IMR-90 (cell line): ENCODE measurements around the gene NDUFS7. TPM values are rescaled to one million over a fixed set of nuclear protein-coding genes. Genes with fewer than 3 reads are reported as not detected.

ENCODE experiments used
- ATAC-seq: fragments of 200-7000 bp; cut with Tn5 transposase; 2 replicates; pipeline ENCODE4 v1.9.1; 2020; ENCODE audit warnings: low read depth, mild to moderate bottlenecking, moderate library complexity
- BruUV-seq: library from RNA; stranded (reverse); fragments of 400-500 nt; replicated peaks from 2 replicates; lab custom pipeline; 2021; lab: Mats Ljungman, UMichigan
- CTCF ChIA-PET: fragments of 300-600 bp; formaldehyde crosslinking; extraction: SDS; loops from one replicate; lab custom pipeline; 2021; ENCODE audit warnings: antibody characterized with exemption; lab: Yijun Ruan, JAX
- POLR2A ChIA-PET: fragments of 300-600 bp; sonication (Branson Sonifier 250); formaldehyde crosslinking; loops from one replicate; lab custom pipeline; 2022; ENCODE audit warnings: antibody characterized with exemption; ENCODE audit not compliant: unreplicated experiment; lab: Charles Lee
- DNase-seq: peaks from one replicate; pipeline ENCODE4 v3.0.0; 2013
- H2AFZ ChIP-seq: replicated peaks from 2 replicates; pipeline ENCODE3; 2013; ENCODE audit warnings: low read length, mild to moderate bottlenecking; ENCODE audit not compliant: poor library complexity
- H2AK5ac ChIP-seq: 2 replicates; pipeline ENCODE4 v1.6.1; 2013; ENCODE audit warnings: low read depth, low read length, inconsistent platforms
- H2AK9ac ChIP-seq: replicated peaks from 2 replicates; pipeline ENCODE3; 2013; ENCODE audit warnings: mild to moderate bottlenecking, low read depth, low read length, moderate library complexity; ENCODE audit not compliant: poor library complexity
- H2BK120ac ChIP-seq: 2 replicates; pipeline ENCODE4 v1.6.1; 2013; ENCODE audit warnings: low read depth, low read length, inconsistent platforms
- H2BK15ac ChIP-seq: 3 replicates; pipeline ENCODE4 v1.6.1; 2013; ENCODE audit warnings: low read depth, low read length, inconsistent platforms
- H2BK20ac ChIP-seq: 2 replicates; pipeline ENCODE4 v1.6.1; 2013; ENCODE audit warnings: low read depth, mild to moderate bottlenecking, inconsistent platforms, low read length, moderate library complexity
- H2BK5ac ChIP-seq: 2 replicates; pipeline ENCODE4 v1.6.1; 2013; ENCODE audit warnings: mild to moderate bottlenecking, low read depth, low read length, inconsistent platforms; ENCODE audit not compliant: poor library complexity, severe bottlenecking
- H3K14ac ChIP-seq: replicated peaks from 2 replicates; pipeline ENCODE4 v1.6.1; 2013; ENCODE audit warnings: low read depth, low read length, inconsistent platforms
- H3K18ac ChIP-seq: 2 replicates; pipeline ENCODE4 v1.6.1; 2013; ENCODE audit warnings: low read depth, low read length, control low read depth
- H3K23ac ChIP-seq: 2 replicates; pipeline ENCODE4 v1.6.1; 2013; ENCODE audit warnings: low read depth, low read length, inconsistent platforms
- H3K27ac ChIP-seq: 2 replicates; pipeline ENCODE4 v1.5.1; 2013; ENCODE audit warnings: mild to moderate bottlenecking, control low read depth, low read length; ENCODE audit not compliant: insufficient read depth
- H3K27me3 ChIP-seq: 2 replicates; pipeline ENCODE4 v1.6.1; 2013; ENCODE audit warnings: low read length; ENCODE audit not compliant: control insufficient read depth, insufficient read depth
- H3K36me3 ChIP-seq: 2 replicates; pipeline ENCODE4 v1.6.1; 2013; ENCODE audit warnings: low read length, mixed read lengths; ENCODE audit not compliant: control insufficient read depth, insufficient read depth
- H3K4ac ChIP-seq: 2 replicates; pipeline ENCODE4 v1.6.1; 2013; ENCODE audit warnings: low read depth, low read length, inconsistent platforms
- H3K4me1 ChIP-seq: 2 replicates; pipeline ENCODE4 v1.6.1; 2013; ENCODE audit warnings: low read length, mixed read lengths; ENCODE audit not compliant: control insufficient read depth, insufficient read depth
- H3K4me2 ChIP-seq: 2 replicates; pipeline ENCODE4 v1.6.1; 2013; ENCODE audit warnings: low read depth, mild to moderate bottlenecking, control low read depth, low read length, moderate library complexity
- H3K4me3 ChIP-seq: 2 replicates; pipeline ENCODE4 v1.5.1; 2013; ENCODE audit warnings: low read depth, mild to moderate bottlenecking, control low read depth, low read length, moderate library complexity; ENCODE audit not compliant: insufficient read depth
- H3K56ac ChIP-seq: 2 replicates; pipeline ENCODE4 v1.6.1; 2013; ENCODE audit warnings: low read length, inconsistent platforms; ENCODE audit not compliant: insufficient read depth; ENCODE audit errors: extremely low read depth
- H3K79me1 ChIP-seq, 2 experiments: 2 replicates each; pipeline ENCODE4 v1.6.1; 2013; ENCODE audit warnings: low read length in 2 of 2, inconsistent platforms in 1 of 2, low read depth in 1 of 2
- H3K9ac ChIP-seq: 2 replicates; pipeline ENCODE4 v1.6.1; 2013; ENCODE audit warnings: low read depth, low read length, control low read depth
- H3K9me1 ChIP-seq: 2 replicates; pipeline ENCODE4 v1.6.1; 2013; ENCODE audit warnings: low read length, inconsistent platforms; ENCODE audit not compliant: insufficient read depth
- H3K9me3 ChIP-seq: 2 replicates; pipeline ENCODE4 v1.6.1; 2013; ENCODE audit warnings: low read length; ENCODE audit not compliant: control insufficient read depth, insufficient read depth
- H4K20me1 ChIP-seq: 2 replicates; pipeline ENCODE4 v1.6.1; 2013; ENCODE audit warnings: low read length, inconsistent platforms; ENCODE audit not compliant: insufficient read depth
- H4K5ac ChIP-seq: 2 replicates; pipeline ENCODE4 v1.6.1; 2013; ENCODE audit warnings: mild to moderate bottlenecking, low read depth, low read length, control low read depth
- H4K8ac ChIP-seq, 2 experiments: 2 replicates each; pipeline ENCODE4 v1.6.1; 2013; ENCODE audit warnings: low read depth in 2 of 2, low read length in 2 of 2, control low read depth in 1 of 2, inconsistent platforms in 1 of 2
- H4K91ac ChIP-seq: 2 replicates; pipeline ENCODE4 v1.6.1; 2013; ENCODE audit warnings: low read depth, low read length, inconsistent platforms; ENCODE audit not compliant: insufficient read depth
- BHLHE40 ChIP-seq: fragments of 150-350 bp; IDR thresholded peaks from 2 replicates; pipeline ENCODE4 v1.6.1; 2016; ENCODE audit warnings: mild to moderate bottlenecking, low read depth, low read length
- FOS ChIP-seq: fragments of 150-350 bp; IDR thresholded peaks from 2 replicates; pipeline ENCODE4 v1.6.1; 2016; ENCODE audit warnings: low read depth, low read length
- MXI1 ChIP-seq: IDR thresholded peaks from 2 replicates; pipeline ENCODE4 v1.6.1; 2012; ENCODE audit warnings: low read depth, mild to moderate bottlenecking, low read length, moderate library complexity, borderline replicate concordance
- NFE2L2 ChIP-seq: fragments of 150-350 bp; IDR thresholded peaks from 2 replicates; pipeline ENCODE4 v1.6.1; 2016; ENCODE audit warnings: low read depth, mild to moderate bottlenecking, low read length
- SMC3 ChIP-seq: fragments of 150-350 bp; IDR thresholded peaks from 2 replicates; pipeline ENCODE4 v1.6.1; 2016; ENCODE audit warnings: low read depth, mild to moderate bottlenecking, antibody characterized with exemption, low read length, moderate library complexity
- WGBS, 2 experiments: methylation state at CpG; one replicate each; pipeline versions ENCODE4 v1.1.5 to v1.1.7; 2013; ENCODE audit warnings: missing lambda C conversion rate in 2 of 2; ENCODE audit not compliant: insufficient read length in 1 of 2; ENCODE audit errors: extremely low coverage in 2 of 2; 5-methylcytosine and 5-hydroxymethylcytosine counted together
- dilution Hi-C: fragments of 300-500 bp; cut with HindIII; formaldehyde crosslinking; loops from one replicate; pipeline ENCODE4 v1.14.3; 2018; ENCODE audit warnings: low sequenced_read_pairs; ENCODE audit not compliant: unreplicated experiment
- in situ Hi-C: fragments of 300-500 bp; cut with MboI; formaldehyde crosslinking; loops from 3 replicates; pipeline ENCODE4 v1.14.3; 2019; ENCODE audit warnings: low sequenced_read_pairs, inconsistent platforms, mixed read lengths
- intact Hi-C: fragments of 100-400 bp; cut with micrococcal nuclease; formaldehyde crosslinking; loops from 2 replicates; pipeline ENCODE4 v1.10.0; 2022
- polyA plus RNA-seq, 3 experiments: library from polyadenylated mRNA; depleted of rRNA; stranded (reverse); fragments of >200 nt; gene quantifications; 2 replicates each; pipeline ENCODE4 v1.2.3, GENCODE V29; 2012; ENCODE audit warnings: low replicate concordance in 1 of 3
- total RNA-seq: library from RNA; depleted of rRNA; stranded (reverse); fragments of >200 nt; gene quantifications from 2 replicates; pipeline ENCODE4 v1.2.3, GENCODE V29; 2012

The NDUFS7 gene
- total and polyA plus RNA-seq, 2 of the 4 experiments (the other 2 are of a cell fraction): 60.8 to 136 TPM

DNA sequence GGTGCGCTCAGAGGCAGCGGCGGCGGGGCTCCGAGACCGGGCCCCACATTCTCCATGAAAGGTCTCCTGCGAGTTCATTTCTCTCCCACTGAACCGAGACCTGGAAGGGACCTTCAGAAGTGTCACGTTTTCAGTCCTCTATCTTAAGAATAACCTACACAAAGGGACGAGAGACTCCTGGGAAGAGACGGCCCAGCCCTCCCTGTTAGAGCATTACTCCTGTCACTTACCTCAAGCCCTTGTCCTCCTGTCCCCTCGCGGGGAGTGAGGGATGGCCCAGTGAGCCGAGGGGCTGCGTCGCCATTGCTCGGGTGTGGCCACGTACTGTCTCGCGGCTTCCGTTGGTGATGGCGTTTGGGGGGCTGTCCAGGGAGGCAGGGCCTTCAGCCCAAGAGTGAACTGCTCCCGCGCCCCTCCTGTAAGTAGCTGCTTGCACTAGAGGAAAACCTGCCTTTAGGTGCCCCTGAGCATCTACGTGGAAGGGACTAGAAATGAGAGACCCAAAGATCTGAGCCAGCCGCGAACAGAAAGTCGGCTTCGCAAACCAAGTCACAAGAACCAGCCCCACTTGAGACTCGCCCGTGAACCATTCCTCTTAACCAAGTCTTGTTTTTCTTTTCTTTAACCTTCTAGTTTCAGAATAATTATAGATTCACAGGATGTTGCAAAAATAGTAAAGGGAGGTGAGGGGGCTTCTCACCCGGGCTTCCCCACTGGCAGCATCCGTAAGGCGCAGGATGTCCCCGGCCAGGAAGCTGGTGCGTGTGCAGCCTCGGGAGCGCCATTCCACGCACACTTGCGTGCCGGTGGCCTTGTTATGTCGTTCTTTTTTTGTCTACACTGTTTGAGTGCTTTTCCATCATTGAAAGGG, 21.1 kb upstream of the NDUFS7 start:
- no peak for ATAC-seq
- Histone ChIP-seq H3K27me3 (no peaks in the 10 kb centered on the region), H3K9ac (no peak overlapping the region), H4K20me1 (no peaks in the 10 kb centered on the region; the same call in 1 of the 2 replicates), H2AFZ (no peak overlapping the region), H2BK20ac (0 out of 2 replicates have a peak overlapping the region, but pooled peaks have one; percentile 27), H4K8ac (peak overlapping the region in 1 of 2 experiments; percentile 48; a peak in 1 of 4 replicates), H4K91ac (peak overlapping the region; percentile 68), H3K4me2 (no peak overlapping the region), H2AK9ac (peak overlapping the region; percentile 79), H3K4me1 (peaks cover 13% of the 10 kb centered on the region), H2BK120ac (peak overlapping the region; percentile 59; the same call in 1 of the 2 replicates), H3K56ac (no peak overlapping the region), H3K27ac (peak overlapping the region; percentile 25; the same call in 1 of the 2 replicates), H3K9me3 (no peaks in the 10 kb centered on the region), H2AK5ac (peak overlapping the region; percentile 93; the same call in 1 of the 2 replicates), H3K14ac (no peak overlapping the region; the same call in 1 of the 2 replicates), H3K9me1 (peaks cover 9% of the 10 kb centered on the region), H3K18ac (no peak overlapping the region), H4K5ac (no peak overlapping the region), H2BK15ac (peak overlapping the region; percentile 67; the same call in 1 of the 3 replicates), H3K79me1 (peaks cover 0 to 51% of the 10 kb centered on the region in 2 experiments; a peak in 3 of 4 replicates), H2BK5ac (peak overlapping the region; percentile 23), H3K36me3 (peaks cover 50% of the 10 kb centered on the region), H3K23ac (0 out of 2 replicates have a peak overlapping the region, but pooled peaks have one; percentile 16), H3K4ac (peak overlapping the region; percentile 75), H3K4me3 (no peak overlapping the region)
- ChIA-PET CTCF (no interaction called here), POLR2A (no interaction called here)
- WGBS, 2 experiments: 94% methylated on average over 17 of the region's 42 CpGs; no CpG with 5 or more reads in 1 of the 2 experiments
- in situ Hi-C loops (loop anchor here (5.0 kb wide), 1 partner anchor 80 kb away; no protein-coding TSS in a partner anchor), dilution Hi-C loops (no loop called here), intact Hi-C loops (loop anchor here (5.0 kb wide), 1 partner anchor 85 kb away; the partner anchor contains the start of gene FAM174C)
- no TSS peak for BruUV-seq
- no peak for DNase-seq
- TF ChIP-seq MXI1 (no peak), NFE2L2 (no peak), SMC3 (no peak), FOS (no peak), BHLHE40 (no peak)
